Astrocyte (in vitro differentiated cells and primary cell): ENCODE results near the gene TMCC1. TPM values are rescaled to one million over a fixed set of nuclear protein-coding genes. Genes with fewer than 3 reads are reported as not detected.

Experiments
- DNase-seq: peaks from one replicate; pipeline ENCODE4 v3.0.0-alpha.2; 2010; ENCODE audit warnings: low read depth
- FAIRE-seq: peaks from 2 replicates; lab custom pipeline; 2011; peaks lifted over from hg19 to GRCh38; lab: Jason Lieb, UNC
- H2AFZ ChIP-seq: 2 replicates; pipeline ENCODE4 v1.6.0; 2012; ENCODE audit warnings: low read depth, low read length, inconsistent platforms
- H3K27ac ChIP-seq: 2 replicates; pipeline ENCODE4 v1.5.1; 2011; ENCODE audit warnings: low read depth, low read length, inconsistent platforms
- H3K27me3 ChIP-seq: 2 replicates; pipeline ENCODE4 v1.6.0; 2011; ENCODE audit warnings: low read length, inconsistent platforms; ENCODE audit not compliant: insufficient read depth
- H3K36me3 ChIP-seq: 2 replicates; pipeline ENCODE4 v1.5.1; 2011; ENCODE audit warnings: low read length, inconsistent platforms; ENCODE audit not compliant: insufficient read depth
- H3K4me1 ChIP-seq: 2 replicates; pipeline ENCODE4 v1.5.1; 2011; ENCODE audit warnings: low read length, inconsistent platforms; ENCODE audit not compliant: insufficient read depth
- H3K4me2 ChIP-seq: 2 replicates; pipeline ENCODE4 v1.6.0; 2012; ENCODE audit warnings: low read length, inconsistent platforms
- H3K4me3 ChIP-seq: 2 replicates; pipeline ENCODE4 v1.5.1; 2011; ENCODE audit warnings: low read depth, mild to moderate bottlenecking, low read length, inconsistent platforms; ENCODE audit not compliant: insufficient read depth
- H3K79me2 ChIP-seq: 2 replicates; pipeline ENCODE4 v1.6.0; 2012; ENCODE audit warnings: mild to moderate bottlenecking, low read length, inconsistent platforms; ENCODE audit not compliant: insufficient read depth
- H3K9ac ChIP-seq: 2 replicates; pipeline ENCODE4 v1.6.0; 2012; ENCODE audit warnings: mild to moderate bottlenecking, low read length, inconsistent platforms
- H3K9me3 ChIP-seq: 2 replicates; pipeline ENCODE4 v1.5.1; 2012; ENCODE audit warnings: low read depth, mild to moderate bottlenecking, low read length, inconsistent platforms; ENCODE audit not compliant: insufficient read depth
- H4K20me1 ChIP-seq: 2 replicates; pipeline ENCODE4 v1.6.0; 2012; ENCODE audit warnings: low read length, inconsistent platforms; ENCODE audit not compliant: insufficient read depth
- H3K27ac Mint-ChIP-seq: one replicate; pipeline ENCODE4 v1.8.0; 2021; ENCODE audit warnings: mild to moderate bottlenecking, mixed read lengths; ENCODE audit not compliant: unreplicated experiment
- H3K27me3 Mint-ChIP-seq: one replicate; pipeline ENCODE4 v1.8.0; 2021; ENCODE audit warnings: low read depth, mixed read lengths; ENCODE audit not compliant: unreplicated experiment
- H3K36me3 Mint-ChIP-seq: one replicate; pipeline ENCODE4 v1.8.0; 2021; ENCODE audit warnings: low read depth, mixed read lengths; ENCODE audit not compliant: unreplicated experiment
- H3K4me1 Mint-ChIP-seq: one replicate; pipeline ENCODE4 v1.8.0; 2021; ENCODE audit warnings: low read depth, mixed read lengths; ENCODE audit not compliant: unreplicated experiment
- H3K4me3 Mint-ChIP-seq: one replicate; pipeline ENCODE4 v1.8.0; 2021; ENCODE audit warnings: mild to moderate bottlenecking, moderate library complexity, mixed read lengths; ENCODE audit not compliant: unreplicated experiment
- H3K9me3 Mint-ChIP-seq: one replicate; pipeline ENCODE4 v1.8.0; 2021; ENCODE audit warnings: mild to moderate bottlenecking, mixed read lengths; ENCODE audit not compliant: unreplicated experiment
- EZH2 ChIP-seq: IDR thresholded peaks from 2 replicates; pipeline ENCODE4 v1.6.1; 2012; ENCODE audit warnings: mild to moderate bottlenecking, low read length, inconsistent platforms; ENCODE audit not compliant: insufficient read depth
- total RNA-seq: library from RNA; stranded (reverse); gene quantifications from 2 replicates; pipeline ENCODE4 v1.2.1, GENCODE V29; 2021
- TF ChIP-seq, protein P1 (sequence below): IDR thresholded peaks from 2 replicates; pipeline ENCODE4 v1.5.1; 2011; ENCODE audit warnings: low read depth, mild to moderate bottlenecking, inconsistent platforms, low read length, moderate library complexity; ENCODE audit not compliant: insufficient read depth

The TMCC1 gene
- total RNA-seq, 1 donor from 2014 or later, result 37.9 TPM

DNA sequence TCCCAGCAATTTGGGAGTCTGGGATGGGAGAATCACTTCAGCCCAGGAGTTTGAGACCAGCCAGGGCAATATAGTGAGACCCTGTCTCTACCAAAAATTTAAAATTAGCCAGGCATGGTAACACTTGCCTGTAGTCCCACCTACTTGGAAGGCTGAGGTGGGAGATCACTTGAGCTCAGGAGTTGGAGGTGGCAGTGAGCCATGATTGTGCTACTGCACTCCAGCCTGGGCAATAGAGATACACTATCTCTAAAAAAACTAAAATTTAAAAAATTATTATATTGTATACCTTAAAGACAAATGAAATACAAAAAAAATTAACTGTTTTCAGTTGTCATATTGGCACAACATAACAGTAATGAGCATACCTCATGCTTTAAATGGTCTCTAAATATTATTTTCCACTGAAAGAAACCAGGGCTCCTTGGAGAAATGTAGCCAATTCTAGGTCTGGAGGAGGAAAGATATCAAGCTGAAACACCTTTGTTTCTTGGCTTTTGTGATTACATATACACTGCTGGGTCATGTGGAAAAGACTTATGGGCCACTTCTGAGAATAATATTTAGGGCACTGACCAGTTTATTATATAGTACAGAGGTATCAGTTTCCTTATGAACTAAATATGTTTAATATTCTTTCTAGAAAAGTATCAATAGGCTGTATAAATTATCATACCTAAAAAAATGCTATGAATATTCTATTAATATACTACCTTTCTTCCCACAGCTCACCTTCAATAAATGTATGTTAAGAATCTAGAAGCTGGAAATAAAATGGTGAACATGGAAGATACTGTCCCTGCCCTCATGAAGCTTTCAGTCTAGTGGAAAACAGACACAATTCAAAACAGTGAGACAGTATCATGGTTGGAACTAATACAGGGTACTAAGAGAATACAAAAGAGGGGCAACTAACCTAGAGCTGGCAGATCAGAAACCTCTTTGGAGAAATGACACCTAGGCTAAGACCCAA is 119.5 kb downstream of the TMCC1 start:
- Histone ChIP-seq H3K9ac (no peak overlapping the region), H4K20me1 (peaks cover 4% of the 10 kb centered on the region), H3K4me1 (no peaks in the 10 kb centered on the region), H3K79me2 (peaks cover 24% of the 10 kb centered on the region), H3K36me3 (no peaks in the 10 kb centered on the region), H3K4me2 (no peak overlapping the region), H2AFZ (no peak overlapping the region), H3K27ac (no peak overlapping the region), H3K4me3 (no peak overlapping the region), H3K9me3 (no peaks in the 10 kb centered on the region), H3K27me3 (no peaks in the 10 kb centered on the region)
- no peak for TF ChIP-seq EZH2
- TF ChIP-seq, protein P1, sequence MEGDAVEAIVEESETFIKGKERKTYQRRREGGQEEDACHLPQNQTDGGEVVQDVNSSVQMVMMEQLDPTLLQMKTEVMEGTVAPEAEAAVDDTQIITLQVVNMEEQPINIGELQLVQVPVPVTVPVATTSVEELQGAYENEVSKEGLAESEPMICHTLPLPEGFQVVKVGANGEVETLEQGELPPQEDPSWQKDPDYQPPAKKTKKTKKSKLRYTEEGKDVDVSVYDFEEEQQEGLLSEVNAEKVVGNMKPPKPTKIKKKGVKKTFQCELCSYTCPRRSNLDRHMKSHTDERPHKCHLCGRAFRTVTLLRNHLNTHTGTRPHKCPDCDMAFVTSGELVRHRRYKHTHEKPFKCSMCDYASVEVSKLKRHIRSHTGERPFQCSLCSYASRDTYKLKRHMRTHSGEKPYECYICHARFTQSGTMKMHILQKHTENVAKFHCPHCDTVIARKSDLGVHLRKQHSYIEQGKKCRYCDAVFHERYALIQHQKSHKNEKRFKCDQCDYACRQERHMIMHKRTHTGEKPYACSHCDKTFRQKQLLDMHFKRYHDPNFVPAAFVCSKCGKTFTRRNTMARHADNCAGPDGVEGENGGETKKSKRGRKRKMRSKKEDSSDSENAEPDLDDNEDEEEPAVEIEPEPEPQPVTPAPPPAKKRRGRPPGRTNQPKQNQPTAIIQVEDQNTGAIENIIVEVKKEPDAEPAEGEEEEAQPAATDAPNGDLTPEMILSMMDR, result no peak
- Mint-ChIP-seq H3K27ac (no peak overlapping the region), H3K36me3 (peaks cover 9% of the 10 kb centered on the region), H3K4me1 (peaks cover 9% of the 10 kb centered on the region), H3K4me3 (no peak overlapping the region), H3K27me3 (no peaks in the 10 kb centered on the region), H3K9me3 (no peaks in the 10 kb centered on the region)
- DNase-seq, result no peak
- FAIRE-seq, result no peak

DNA sequence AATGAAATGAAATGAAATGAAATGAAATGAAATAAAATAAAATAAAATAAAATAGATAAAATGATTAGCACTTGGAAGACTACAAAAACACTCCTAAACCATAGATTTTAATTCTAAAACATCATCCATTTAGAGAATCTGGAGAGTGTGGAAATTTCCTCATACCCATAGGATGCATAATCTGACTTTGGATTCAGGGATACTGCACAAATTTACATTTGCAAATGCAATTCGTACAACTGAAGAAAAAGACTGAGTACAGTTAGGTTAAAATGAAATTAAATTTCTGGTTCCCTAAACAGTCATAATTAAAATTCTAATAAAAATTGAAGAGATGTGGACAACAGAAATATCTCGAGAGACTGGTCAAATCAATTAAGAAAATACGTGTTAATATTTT is 122.9 kb downstream of the TMCC1 start:
- DNase-seq (no peak), FAIRE-seq (no peak)
- Histone ChIP-seq H3K4me3 (no peak overlapping the region), H3K27me3 (no peaks in the 10 kb centered on the region), H3K36me3 (no peaks in the 10 kb centered on the region), H3K79me2 (peaks cover 11% of the 10 kb centered on the region), H3K4me2 (no peak overlapping the region), H3K9ac (no peak overlapping the region), H3K27ac (no peak overlapping the region), H3K4me1 (no peaks in the 10 kb centered on the region), H2AFZ (no peak overlapping the region), H4K20me1 (peaks cover 6% of the 10 kb centered on the region), H3K9me3 (no peaks in the 10 kb centered on the region)
- Mint-ChIP-seq H3K27ac (no peak overlapping the region), H3K36me3 (peaks cover 9% of the 10 kb centered on the region), H3K27me3 (no peaks in the 10 kb centered on the region), H3K4me1 (no peaks in the 10 kb centered on the region), H3K4me3 (no peak overlapping the region), H3K9me3 (no peaks in the 10 kb centered on the region)
- TF ChIP-seq EZH2, result no peak
- TF ChIP-seq, protein P1, result no peak

DNA sequence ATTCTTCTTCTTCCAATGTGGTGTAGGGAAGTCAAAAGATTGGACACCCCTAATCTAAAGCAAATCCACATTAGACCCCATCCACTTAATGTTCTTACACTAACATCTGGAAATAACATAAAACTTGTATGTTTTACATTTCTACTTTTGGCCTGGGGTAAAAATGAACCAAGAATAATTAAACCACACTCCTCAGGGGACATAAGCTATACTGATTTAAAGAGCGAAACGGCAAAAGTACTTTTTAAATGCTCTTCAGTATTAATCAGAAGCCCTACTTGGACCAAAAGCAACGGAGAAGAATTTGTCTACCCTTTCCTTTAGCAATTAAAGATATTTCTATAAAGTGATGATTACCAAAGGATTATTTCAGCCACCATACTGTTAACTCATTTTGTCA is 123.9 kb downstream of the TMCC1 start:
- H3K9ac ChIP-seq, result no peak overlapping the region
- no peaks in the 10 kb centered on the region for H3K36me3 ChIP-seq
- no peak overlapping the region for H2AFZ ChIP-seq
- Mint-ChIP-seq H3K27ac (no peak overlapping the region), H3K4me3 (no peak overlapping the region), H3K4me1 (no peaks in the 10 kb centered on the region), H3K9me3 (no peaks in the 10 kb centered on the region), H3K36me3 (peaks cover 4% of the 10 kb centered on the region), H3K27me3 (no peaks in the 10 kb centered on the region)
- no peaks in the 10 kb centered on the region for H3K9me3 ChIP-seq
- H3K4me1 ChIP-seq, result no peaks in the 10 kb centered on the region
- no peak overlapping the region for H3K27ac ChIP-seq
- H3K4me2 ChIP-seq, result no peak overlapping the region
- no peak overlapping the region for H3K4me3 ChIP-seq
- TF ChIP-seq, protein P1, result no peak
- no peak for TF ChIP-seq EZH2
- H3K79me2 ChIP-seq, result peaks cover 8% of the 10 kb centered on the region
- FAIRE-seq (no peak), DNase-seq (no peak)
- H3K27me3 ChIP-seq, result no peaks in the 10 kb centered on the region
- peaks cover 6% of the 10 kb centered on the region for H4K20me1 ChIP-seq
